PC-3 (cell line): ENCODE data around the gene FNBP1L.

Source experiments
- CTCF ChIP-seq: fragments of 300-600 bp; sonication (generic); conservative IDR thresholded peaks from 2 replicates; pipeline ENCODE4 v1.5.1; 2017; ENCODE audit warnings: antibody characterized with exemption, low read depth, mild to moderate bottlenecking, low read length
- EZH2phosphoT487 ChIP-seq: fragments of 300-600 bp; sonication (generic); IDR thresholded peaks from 2 replicates; pipeline ENCODE4 v1.6.1; 2018; ENCODE audit warnings: mild to moderate bottlenecking, antibody characterized with exemption, low read length, borderline replicate concordance

- no peak for TF ChIP-seq CTCF
- no peak for TF ChIP-seq EZH2phosphoT487
Observed at GRCh38 chr1:93471284-93471683, 23.4 kb downstream of the FNBP1L start.
